ENCODE measurements around the gene FAM135A.
"Not testable (repeated sequence)": the region's sequence is repeated elsewhere in the genome, so short reads cannot be mapped to it uniquely, and the experiment has no call there.

DNA sequence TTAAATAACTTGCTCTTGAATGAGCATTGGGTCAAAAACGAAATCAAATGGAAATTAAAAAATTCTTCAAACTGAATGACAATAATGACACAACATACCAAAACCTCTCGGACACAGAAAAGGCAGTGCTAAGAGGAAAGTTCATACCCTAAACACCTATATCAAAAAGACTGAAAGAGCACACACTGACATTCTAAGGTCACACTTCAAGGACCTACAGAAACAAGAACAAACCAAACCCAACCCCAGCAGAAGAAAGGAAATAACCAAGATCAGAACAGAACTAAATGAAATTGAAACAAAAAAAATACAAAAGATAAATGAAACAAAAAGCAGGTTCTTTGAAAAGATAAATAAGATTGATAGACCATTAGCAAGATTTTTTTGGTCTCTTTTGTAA lies 194.1 kb downstream of the FAM135A start:
- TF ChIP-seq, protein P1, sequence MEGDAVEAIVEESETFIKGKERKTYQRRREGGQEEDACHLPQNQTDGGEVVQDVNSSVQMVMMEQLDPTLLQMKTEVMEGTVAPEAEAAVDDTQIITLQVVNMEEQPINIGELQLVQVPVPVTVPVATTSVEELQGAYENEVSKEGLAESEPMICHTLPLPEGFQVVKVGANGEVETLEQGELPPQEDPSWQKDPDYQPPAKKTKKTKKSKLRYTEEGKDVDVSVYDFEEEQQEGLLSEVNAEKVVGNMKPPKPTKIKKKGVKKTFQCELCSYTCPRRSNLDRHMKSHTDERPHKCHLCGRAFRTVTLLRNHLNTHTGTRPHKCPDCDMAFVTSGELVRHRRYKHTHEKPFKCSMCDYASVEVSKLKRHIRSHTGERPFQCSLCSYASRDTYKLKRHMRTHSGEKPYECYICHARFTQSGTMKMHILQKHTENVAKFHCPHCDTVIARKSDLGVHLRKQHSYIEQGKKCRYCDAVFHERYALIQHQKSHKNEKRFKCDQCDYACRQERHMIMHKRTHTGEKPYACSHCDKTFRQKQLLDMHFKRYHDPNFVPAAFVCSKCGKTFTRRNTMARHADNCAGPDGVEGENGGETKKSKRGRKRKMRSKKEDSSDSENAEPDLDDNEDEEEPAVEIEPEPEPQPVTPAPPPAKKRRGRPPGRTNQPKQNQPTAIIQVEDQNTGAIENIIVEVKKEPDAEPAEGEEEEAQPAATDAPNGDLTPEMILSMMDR (conservative IDR thresholded peaks at IDR 0.05; ENCODE audit: low read depth, low read length), result not testable (repeated sequence)
- TF ChIP-seq POLR2A, CHD1, RFX5 (IDR thresholded peaks at IDR 0.05; ENCODE audit: low read depth, low read length): not testable (repeated sequence)

Measured in IMR-90 (cell line).